ENCODE measurements around the gene AP2A2.

DNA sequence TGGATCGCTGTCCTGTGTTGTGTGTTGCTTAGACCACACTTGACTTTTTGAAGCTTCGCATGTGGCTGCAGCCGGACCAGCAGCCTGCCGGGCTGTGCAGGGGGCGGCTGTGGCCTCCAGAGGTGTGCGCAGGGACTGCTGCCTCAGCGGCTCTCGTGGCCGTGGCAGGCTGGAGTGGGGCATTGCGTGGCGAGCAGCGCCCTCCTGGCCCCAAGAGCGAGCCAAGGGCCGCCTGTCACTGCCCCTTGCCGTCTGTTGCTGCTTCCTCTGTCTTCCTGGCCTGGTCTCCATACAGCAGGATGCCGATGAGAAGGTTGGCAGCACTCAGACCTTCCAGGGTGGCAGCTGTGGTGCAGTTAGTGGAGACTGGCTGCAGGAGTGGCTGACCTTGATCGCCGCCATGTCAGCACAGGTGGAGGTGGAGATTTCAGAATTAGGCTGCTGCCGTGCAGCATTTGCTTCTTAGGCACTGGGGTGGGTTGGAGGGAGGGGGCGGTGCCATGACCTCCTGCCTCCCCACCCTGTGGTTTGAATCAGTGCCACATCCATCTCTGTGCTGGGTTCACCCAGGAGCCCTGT is 76.8 kb downstream of the AP2A2 start:
- TF ChIP-seq CTCF (IDR thresholded peaks at IDR 0.05) (no peak), POLR2A (IDR thresholded peaks at IDR 0.05) (no peak)
